Esophagus muscularis mucosa (tissue), 4 donors: ENCODE data around the gene STARD9.

Experiments
- CTCF ChIP-seq, 3 experiments: fragments of 200-600 bp in 2 of 3; fragments of 450-650 bp in 1 of 3; sonication (generic) in 2 of 3; IDR thresholded peaks; one replicate each; pipeline ENCODE4 v1.5.1; 2017 to 2019; ENCODE audit warnings: antibody characterized with exemption in 3 of 3, mild to moderate bottlenecking in 2 of 3, moderate library complexity in 1 of 3
- EP300 ChIP-seq: sonication (generic); formaldehyde crosslinking; IDR thresholded peaks from one replicate; pipeline ENCODE4 v1.6.1; 2017; ENCODE audit warnings: antibody characterized with exemption
- POLR2A ChIP-seq: fragments of 450-650 bp; IDR thresholded peaks from one replicate; pipeline ENCODE4 v1.6.1; 2017; ENCODE audit warnings: antibody characterized with exemption, moderate library complexity, mild to moderate bottlenecking, low read depth
- POLR2AphosphoS5 ChIP-seq, 2 donors: sonication (generic); formaldehyde crosslinking; IDR thresholded peaks; one replicate each; pipeline ENCODE4 v1.6.1; 2017; ENCODE audit warnings: antibody characterized with exemption in 2 of 2

- TF ChIP-seq CTCF (IDR thresholded peaks at IDR 0.05) (no peak), EP300 (no peak), POLR2A (no peak), POLR2AphosphoS5 (IDR thresholded peaks at IDR 0.05) (no peak)
Measured at GRCh38 chr15:42577514-42578031, 2.2 kb downstream of the STARD9 start.
